H4 (cell line): Measurements from ENCODE around the gene LRRC27. TPM values are rescaled to one million over a fixed set of nuclear protein-coding genes. Genes with fewer than 3 reads are reported as not detected.

Experiments used
- DNase-seq: peaks from one replicate; pipeline ENCODE4 v3.0.0-alpha.2; 2015; ENCODE audit warnings: low spot score
- total RNA-seq: library from RNA; depleted of rRNA; stranded (reverse); fragments of >200 nt; shearing (Covaris generic); gene quantifications from 2 replicates; pipeline ENCODE4 v1.2.3, GENCODE V29; 2014

The LRRC27 gene
- total RNA-seq, 1 experiment from 2014 or later = 4.7 TPM

DNA sequence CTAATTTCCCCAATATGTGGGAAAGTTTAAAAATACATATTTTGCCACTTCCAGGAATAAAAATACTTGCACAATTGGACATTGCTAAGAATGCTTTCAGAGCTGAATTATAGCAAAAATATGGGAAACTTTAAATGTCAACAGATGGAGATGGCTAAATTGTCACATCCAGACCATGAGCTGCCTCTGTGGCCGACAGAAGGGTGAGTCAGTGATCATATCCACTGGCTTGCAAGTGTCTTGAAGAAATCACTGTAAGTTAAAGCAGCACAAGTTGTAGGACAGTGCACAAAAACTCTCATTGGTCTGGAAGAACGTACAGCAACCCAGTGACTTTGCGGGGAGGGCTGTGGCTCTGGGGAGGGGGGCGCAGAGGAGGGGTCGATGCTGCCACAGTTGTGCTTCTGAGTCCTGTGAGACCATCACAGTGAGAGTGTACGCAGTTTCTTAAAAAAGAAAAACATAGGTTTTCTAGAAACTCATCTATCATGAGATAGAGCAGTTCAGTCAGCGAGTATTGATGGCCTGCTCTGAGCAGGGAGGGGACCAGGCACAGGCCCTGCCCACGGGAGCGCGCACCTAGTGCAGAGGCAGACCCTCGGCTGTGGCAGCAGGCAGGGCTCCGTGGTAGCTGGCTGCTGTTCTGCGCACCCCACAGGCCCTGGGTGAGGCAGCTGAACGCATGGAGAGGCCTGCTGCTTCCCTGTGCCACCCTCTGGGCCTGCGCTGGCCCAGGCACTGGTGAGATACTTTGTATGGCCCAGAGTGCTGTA lies 25.5 kb downstream of the LRRC27 start:
- no peak for DNase-seq

DNA sequence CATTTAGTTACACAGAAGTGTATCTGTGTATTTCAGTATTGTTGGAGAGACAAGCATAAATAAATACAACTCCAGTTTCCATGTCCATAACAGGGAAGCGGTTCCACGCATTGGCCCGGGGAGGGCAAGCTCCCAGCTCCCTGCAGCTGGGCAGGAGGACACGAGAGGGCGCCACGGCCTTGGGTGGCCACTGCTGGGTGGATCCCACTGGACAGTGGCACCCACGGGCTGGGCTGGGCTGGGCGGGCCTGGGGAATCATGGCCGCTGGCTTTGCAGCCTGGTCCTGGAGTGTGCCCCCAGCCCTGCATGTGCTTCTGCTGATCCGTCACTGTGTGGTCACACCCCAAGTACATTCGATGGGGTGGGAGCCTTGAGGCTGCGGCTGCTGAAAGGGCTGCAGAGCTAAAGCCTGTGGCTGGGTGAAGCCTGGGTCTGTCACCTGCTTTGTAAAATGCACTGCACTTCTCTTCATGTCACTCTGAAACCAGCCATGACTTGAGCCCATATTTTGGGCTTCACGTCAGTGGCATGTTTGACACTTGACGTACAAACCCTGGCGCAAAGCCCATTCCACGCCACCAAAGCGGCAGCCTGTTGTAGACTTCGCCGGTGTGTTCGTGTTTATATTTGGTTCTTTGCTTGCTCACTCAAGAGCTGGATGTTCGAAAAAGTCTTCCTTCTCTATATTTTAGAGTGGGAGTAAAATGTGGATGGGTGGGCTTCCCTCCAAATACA lies 27.5 kb downstream of the LRRC27 start:
- no peak for DNase-seq

DNA sequence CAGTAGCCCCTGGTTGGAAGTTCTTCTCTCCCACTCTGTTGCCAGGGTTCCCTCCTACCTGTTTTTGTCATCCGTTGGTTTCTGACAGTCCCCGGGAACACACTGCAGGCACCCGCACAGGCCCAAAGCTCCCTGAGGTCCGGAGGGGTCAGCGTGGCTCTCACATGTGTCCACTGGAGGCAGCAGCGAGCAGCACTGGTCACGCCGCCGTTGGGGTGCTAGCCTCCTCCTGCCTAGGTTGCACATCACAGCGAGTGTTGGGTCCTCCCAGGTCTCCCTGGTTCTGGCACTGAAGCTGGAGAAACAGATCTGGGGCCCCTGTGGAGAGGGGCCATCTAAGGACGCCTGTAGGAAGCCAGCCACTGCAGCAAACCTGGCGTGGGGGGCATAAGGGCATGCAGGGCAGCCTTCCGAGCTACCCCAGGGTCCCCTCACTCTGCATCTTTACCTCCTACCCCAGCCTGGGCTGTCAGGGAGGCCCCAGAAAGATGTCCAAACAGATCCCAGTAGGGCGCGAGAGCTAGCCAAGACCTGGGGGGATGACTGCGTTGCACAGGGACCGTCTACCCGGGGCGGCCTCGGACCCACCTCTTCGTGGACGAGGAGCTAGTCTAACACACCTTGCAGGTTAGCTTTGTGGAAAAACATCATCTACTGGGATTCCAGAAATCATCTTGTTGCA lies 28.9 kb downstream of the LRRC27 start:
- no peak for DNase-seq

DNA sequence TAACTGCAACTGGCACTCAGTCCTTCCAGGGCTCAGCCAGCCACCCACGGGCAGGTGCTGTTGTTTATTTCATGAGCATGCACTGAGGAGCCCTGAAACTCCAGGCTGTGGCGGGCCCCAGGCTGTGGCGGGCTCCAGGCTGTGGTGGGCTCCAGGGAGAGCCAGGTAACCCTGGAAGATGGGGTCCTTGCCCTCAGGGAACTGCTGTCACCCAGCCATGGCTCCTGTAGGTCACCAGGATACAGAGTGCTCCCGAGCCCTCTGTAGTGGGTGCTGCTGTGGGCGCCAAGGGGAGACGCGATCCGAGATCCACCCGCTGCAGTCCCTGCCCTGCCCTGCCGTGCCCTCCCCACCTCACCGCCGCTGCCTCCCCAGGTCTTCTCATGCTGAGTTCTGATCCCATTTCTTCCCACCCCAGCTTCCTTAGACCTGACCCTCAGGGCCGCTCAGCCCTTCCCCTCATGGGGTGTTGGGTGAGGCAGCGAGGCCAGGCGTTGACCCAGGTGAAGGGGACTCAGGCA lies 29.6 kb downstream of the LRRC27 start:
- no peak for DNase-seq

DNA sequence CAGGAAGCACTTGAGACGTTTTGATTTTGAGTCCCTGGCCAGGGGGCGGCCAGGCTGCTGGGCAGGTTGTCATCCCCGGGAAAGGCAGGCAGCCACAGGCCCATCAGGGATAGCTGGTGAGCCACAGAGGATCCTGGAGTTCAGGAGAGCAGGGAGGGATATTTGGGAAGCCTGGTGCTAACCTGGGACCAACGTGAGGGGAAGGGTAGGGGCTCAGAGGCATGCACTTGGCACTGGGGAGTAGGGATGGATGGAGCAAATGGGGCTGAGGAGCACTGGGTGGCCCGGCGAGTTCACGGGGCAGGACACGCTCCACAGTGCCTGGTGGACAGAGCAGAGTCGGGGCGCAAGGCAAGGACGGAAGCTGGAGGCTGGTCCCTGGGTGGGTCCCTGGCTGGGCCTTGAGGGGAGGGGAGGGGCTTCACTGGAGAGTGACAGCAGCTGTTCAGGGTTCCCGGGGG lies 30.2 kb downstream of the LRRC27 start:
- no peak for DNase-seq

DNA sequence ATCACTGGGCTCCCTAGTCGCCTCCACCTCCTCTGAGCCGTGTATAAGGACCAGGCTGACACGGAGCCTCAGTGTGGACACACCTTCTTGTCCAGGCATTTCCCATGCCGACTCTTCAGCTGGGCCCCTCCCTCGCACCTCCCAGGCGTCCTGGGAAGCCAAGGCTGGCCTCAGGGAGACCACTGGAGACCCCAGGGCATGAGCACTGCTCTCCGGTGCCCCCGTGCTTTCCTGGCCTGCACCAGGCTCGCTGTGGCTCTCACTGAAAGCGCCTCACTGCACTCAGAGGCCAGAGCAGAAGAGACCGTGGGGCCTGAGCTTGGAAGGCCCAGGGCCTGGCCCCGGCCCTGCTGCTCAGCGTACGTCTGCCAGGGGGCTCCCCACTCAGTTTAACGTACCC lies 31.4 kb downstream of the LRRC27 start:
- DNase-seq = no peak

DNA sequence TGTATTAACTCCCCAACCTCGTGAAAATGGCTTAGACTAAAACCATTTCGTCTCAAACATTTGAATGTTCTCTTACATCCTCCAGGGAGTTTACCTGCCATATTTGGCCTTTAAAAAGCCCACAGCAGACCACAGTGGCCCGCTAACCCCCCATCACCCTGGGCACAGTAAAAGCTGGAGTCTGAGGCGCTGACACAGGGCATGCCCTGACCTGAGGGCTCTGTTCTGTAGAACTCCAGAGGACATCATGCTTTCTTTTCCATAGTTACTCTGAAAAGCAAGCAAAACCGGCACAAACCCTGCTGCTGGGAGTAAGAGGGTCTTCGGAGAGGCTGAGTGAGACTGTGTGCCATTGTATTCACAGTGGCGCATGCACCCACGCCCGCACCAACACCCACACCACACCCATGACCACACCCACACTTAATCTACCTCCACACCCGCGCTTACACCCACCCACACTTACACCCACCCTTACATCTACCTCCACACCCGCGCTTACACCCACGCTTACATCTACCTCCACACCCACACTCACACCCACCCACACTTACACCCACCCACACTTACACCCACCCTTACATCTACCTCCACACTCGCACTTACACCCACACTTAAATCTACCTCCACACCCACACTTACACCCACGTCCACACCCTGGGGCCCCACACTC lies 32.1 kb downstream of the LRRC27 start:
- DNase-seq = no peak

DNA sequence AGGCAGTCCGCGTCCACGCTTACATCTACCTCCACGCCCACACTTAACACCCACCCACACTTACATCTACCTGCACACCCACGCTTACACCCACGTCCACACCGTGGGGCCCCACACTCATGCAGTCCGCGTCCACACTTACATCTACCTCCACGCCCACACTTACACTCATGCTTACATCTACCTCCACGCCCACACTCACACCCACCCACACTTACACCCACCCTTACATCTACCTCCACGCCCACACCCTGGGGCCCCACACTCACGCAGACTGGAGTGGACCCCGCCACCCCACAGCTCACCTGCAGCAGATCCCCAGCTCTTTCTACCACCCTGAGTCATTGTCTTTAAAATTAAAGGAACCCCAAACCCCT lies 32.6 kb downstream of the LRRC27 start:
- DNase-seq = no peak

DNA sequence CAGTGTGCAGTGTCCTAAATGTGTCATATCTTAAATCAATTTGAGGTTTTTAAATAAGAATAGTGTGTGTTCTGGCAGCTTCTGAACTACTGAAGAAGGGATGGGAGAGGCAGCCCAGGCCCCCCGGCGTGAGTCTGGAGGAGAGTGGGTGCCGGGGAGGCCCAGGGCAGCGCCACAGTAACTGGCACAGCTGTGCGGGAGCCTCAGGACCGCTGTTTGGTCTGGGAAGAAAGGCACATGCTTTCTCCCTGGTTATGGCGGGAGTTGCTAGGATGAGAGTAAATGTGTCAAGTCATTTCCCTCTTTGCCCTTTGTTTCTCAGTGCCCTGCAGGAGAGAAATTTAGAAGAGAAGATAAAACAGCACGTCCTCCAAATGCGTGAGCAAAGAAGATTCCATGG lies 33.1 kb downstream of the LRRC27 start:
- no peak for DNase-seq

DNA sequence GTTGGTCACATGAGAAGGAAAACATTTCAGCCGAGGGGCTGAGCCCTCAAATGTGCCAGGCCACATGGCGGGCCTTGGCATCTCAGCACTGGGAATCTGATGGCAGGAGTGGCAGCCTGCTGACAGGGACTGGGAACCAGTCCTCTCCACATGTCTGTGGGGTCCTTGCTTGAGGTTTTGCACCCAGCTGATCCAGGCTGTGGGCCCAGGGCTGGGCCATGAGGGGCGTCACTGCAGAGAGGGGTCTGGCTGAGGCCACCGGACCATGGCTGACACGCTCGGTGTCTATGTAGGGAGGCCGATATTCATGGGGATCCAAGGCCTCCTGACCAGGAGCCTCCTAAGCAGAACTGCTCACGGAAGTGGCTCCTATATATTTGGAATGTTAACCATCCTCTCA lies 34.0 kb downstream of the LRRC27 start:
- no peak for DNase-seq

DNA sequence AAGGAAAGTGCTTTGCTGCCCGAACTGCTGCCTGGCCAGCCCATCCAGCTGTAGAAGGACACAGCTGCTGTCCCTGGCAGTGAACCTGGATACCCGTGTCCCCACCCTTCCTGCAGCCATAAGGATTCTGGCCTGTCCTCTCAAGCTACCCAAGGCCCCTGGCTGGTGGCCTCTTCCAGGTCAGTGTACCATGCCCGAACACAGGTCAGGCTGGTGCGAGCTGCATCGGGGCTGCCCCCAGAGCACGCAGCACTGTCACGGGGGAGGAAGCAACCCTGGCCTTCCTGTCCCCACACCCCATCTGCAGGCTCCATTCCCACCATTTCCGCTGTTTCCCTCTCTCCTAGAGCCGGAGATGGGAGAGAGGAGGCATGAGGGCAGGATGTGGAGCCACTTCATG lies 34.5 kb downstream of the LRRC27 start:
- DNase-seq = no peak

DNA sequence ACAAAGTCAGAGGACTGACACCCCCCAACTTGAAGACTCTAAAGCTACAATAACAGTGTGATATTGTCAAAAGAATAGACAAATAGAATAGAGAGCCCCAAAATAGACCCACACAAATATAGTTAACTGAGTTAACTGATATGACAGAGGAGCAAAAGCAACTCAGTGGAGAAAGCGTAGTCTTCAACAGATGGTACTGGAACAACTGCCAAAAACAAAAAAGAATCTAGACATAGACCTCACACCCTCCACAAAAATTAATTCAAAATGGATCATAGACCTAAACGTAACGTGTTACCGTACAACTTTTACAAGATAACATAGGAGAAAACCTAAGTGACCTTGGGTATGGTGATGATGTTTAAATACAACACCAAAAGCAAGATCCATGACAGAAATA lies 36.4 kb downstream of the LRRC27 start:
- no peak for DNase-seq

DNA sequence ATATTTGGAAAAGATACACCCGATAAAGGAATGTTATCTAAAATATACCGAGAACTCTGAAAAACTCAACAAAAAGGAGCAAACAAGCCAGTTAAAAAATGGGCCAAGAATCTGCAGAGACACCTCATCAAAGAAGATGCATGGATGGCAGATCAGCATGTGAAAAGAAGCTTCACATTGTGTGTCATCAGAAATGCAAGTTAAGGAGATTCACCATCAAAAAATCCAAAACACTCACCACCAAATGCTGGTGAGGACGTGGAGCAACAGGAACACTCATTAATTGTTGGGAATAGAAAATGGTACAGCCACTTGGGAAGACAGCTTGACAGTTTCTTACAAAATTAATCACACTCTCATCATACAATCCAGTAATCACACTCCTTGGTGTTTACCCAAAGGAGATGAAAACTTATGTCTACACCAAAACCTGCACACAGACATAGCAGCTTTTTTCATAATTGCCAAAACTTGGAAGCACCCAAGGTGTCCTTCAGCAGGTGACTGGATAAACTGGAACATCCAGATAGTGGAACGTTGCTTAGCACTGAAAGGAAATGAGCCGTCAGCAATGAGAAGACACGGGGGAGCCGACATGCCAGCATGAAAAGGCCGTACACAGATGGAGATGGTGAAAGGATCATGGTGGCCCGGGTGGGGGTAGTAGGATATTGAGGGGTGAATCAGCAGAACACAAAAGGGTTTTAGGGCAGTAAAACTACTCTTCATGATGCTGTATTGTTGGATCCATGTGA lies 37.1 kb downstream of the LRRC27 start:
- no peak for DNase-seq

DNA sequence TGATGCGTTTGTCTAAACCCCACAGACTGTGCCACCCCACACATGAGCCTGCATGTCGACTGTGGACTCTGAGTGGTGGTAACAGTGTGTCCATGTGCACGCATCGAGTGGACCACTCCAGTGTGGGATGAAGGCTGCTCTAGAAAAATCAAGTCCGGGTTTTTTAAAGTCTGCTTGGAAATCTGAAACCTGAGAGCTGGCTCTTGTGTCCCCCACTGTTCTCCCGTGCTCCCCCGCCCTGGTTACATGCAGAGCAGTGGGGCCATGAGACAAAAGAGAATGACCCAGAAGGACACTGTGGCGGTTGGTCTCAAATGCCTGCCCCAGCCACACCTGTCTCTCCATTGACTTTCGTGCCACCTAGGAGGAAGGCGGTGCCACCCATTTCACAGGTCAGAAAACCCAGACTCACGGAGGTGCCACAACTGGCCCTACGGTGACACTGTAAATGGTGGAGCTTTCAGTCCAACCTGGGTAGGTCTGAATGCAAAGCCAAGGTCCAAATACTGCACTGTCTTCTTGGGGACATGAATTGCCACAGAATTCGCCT lies 37.7 kb downstream of the LRRC27 start:
- no peak for DNase-seq

DNA sequence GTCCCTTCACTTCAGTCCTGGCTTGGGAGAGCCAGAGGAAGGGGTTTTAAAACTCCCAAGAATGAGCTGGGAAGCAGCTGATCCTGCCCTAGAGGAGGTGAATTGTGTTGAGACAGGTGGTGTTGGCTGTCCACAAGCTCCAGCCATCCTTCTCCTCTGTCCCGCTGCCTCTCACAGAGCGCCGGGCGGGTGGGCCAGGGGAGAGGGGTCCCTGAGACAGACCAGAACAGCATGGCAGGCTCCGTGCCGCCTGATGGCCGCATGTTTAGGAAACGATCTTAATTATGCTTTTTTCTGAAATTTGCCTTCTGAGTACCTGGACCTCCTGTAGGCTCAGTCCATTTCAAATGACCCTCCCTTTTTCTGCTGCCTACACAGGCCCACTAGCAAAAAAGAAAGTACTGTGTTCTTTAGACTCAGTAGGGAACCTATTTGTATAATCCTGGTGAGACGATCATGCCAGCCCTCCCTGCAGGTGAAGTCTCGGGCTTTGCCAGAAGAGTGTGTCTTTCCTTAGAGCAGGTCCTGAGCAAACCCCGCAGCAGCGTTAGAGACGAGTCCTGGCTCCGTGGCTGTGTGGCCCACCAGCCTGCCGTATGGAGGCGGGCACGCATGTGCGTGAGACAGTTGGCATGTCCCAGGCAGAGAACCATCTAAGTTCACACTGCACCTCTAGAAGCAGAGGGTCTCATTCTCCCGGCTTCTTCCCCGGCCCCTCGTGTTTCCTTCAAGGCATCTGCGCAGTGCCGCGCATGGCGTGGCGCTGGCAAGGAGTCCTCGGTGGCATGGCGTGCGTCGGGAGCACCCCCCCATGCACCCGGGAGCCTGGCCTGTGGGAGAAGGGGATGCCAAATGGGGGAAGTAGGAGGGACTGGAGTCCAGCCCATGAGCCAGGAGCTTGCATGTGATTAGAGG lies 38.7 kb downstream of the LRRC27 start:
- DNase-seq = no peak

DNA sequence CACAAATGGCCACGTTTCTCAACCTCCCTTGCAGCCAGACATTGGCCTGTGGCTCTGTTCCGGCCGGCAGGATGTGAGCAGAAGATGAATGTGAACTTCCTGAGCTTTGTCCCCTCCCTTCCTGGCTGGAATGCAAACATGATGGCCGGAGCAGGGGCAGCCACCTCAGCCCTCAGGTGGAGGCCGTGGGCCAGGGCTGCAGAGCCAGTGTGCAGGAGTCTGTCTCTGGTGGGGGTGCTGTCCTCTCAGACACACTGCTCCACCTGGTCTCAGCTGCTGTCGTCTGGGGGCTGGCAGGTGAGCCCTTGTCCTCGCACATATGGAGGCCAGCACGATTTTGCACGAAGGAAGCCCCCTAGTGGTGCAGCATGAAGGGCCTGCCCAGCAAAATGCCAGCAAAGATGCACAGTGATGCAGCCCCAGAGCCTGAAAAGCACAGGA lies 39.7 kb downstream of the LRRC27 start:
- DNase-seq = no peak

DNA sequence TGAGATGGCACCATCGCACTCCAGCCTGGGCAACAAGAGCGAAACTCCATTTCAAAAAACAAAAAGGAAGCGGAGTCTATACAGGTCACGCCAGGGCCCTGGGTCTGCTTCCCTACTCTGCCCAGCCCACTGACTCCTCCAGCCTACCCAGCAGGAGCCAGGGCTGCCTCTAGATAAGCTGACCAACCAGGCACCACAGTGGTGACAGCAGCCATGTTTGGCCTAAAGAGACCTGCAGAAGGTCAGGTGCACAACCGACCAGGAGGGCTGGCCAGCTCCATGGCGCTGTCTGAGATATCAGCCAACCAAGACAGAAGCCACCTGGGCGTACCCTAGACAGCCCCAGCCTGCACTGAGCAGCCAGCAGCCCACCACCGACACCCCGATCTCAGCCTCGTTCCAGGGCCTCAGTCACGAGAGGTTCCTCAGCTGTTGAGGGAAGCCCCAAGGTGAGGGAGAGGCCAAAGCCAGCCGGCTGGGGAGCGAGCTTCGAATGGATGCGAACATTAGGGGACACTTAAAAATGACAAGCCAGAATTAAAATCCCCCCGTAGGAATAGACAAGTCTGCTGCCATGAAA lies 40.6 kb downstream of the LRRC27 start:
- DNase-seq = no peak

DNA sequence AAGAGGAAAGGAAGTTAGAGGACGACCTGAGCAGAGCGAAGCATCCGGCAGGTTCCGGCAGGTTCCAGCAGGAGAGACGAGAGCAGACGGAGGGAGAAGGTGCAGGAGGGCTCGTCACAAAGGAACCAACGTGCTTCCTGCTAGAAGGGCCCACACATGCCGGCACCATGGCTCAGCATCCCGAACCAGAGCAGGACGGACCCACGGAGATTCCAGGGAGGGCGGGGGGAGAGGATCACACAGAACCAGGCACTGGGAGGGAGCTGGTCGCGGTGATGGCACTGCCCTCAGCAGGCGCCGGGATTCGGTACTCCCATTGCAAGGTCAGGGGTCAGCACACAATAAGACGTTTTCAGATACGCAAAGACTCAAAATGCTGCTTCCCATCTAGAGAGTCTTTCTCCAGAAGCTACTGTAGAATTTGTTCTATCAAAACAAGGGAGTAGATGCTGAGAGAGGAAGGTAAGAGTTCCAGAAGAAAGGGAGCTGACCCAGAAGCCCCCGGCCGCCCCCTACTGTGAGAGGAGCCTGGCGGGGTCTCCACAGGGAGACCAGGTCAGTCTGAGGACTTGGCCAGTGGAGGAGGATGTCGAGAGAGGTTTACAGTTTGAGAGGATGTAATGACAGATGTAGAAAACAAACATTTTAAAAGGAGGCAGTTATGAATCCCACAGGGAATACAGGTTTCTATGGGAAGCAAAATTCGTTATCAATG lies 41.4 kb downstream of the LRRC27 start:
- no peak for DNase-seq

DNA sequence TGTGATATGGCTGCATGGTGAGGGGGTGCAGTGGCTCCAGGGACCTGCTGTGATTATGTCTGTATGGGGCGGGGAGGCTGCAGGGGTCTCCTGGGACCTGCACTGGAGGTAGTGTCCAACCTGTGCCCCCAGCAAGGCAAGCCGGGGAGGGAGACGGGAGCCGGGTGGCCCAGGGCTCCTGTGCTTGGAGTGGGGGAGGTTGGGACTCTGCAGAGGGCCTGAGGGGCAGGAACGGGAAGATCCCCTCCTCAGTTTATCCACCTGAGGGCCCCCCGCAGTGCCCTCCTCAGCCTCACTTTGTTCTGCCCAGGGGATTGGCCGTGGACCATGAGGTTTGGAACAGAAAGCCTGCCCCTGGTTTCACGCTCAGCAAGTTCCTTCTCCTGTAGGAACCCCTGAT lies 42.2 kb downstream of the LRRC27 start:
- no peak for DNase-seq
